IMR-90 (cell line): Measurements from ENCODE around the gene CRYM. TPM values are rescaled to one million over a fixed set of nuclear protein-coding genes. Genes with fewer than 3 reads are reported as not detected.

Experiments used
- ATAC-seq: fragments of 200-7000 bp; cut with Tn5 transposase; 2 replicates; pipeline ENCODE4 v1.9.1; 2020; ENCODE audit warnings: low read depth, mild to moderate bottlenecking, moderate library complexity
- BruUV-seq: library from RNA; stranded (reverse); fragments of 400-500 nt; replicated peaks from 2 replicates; lab custom pipeline; 2021; lab: Mats Ljungman, UMichigan
- CTCF ChIA-PET: fragments of 300-600 bp; formaldehyde crosslinking; extraction: SDS; loops from one replicate; lab custom pipeline; 2021; ENCODE audit warnings: antibody characterized with exemption; lab: Yijun Ruan, JAX
- POLR2A ChIA-PET: fragments of 300-600 bp; sonication (Branson Sonifier 250); formaldehyde crosslinking; loops from one replicate; lab custom pipeline; 2022; ENCODE audit warnings: antibody characterized with exemption; ENCODE audit not compliant: unreplicated experiment; lab: Charles Lee
- DNase-seq: peaks from one replicate; pipeline ENCODE4 v3.0.0; 2013
- H2AFZ ChIP-seq: replicated peaks from 2 replicates; pipeline ENCODE3; 2013; ENCODE audit warnings: low read length, mild to moderate bottlenecking; ENCODE audit not compliant: poor library complexity
- H2AK5ac ChIP-seq: 2 replicates; pipeline ENCODE4 v1.6.1; 2013; ENCODE audit warnings: low read depth, low read length, inconsistent platforms
- H2AK9ac ChIP-seq: replicated peaks from 2 replicates; pipeline ENCODE3; 2013; ENCODE audit warnings: mild to moderate bottlenecking, low read depth, low read length, moderate library complexity; ENCODE audit not compliant: poor library complexity
- H2BK120ac ChIP-seq: 2 replicates; pipeline ENCODE4 v1.6.1; 2013; ENCODE audit warnings: low read depth, low read length, inconsistent platforms
- H2BK15ac ChIP-seq: 3 replicates; pipeline ENCODE4 v1.6.1; 2013; ENCODE audit warnings: low read depth, low read length, inconsistent platforms
- H2BK20ac ChIP-seq: 2 replicates; pipeline ENCODE4 v1.6.1; 2013; ENCODE audit warnings: low read depth, mild to moderate bottlenecking, inconsistent platforms, low read length, moderate library complexity
- H2BK5ac ChIP-seq: 2 replicates; pipeline ENCODE4 v1.6.1; 2013; ENCODE audit warnings: mild to moderate bottlenecking, low read depth, low read length, inconsistent platforms; ENCODE audit not compliant: poor library complexity, severe bottlenecking
- H3K14ac ChIP-seq: replicated peaks from 2 replicates; pipeline ENCODE4 v1.6.1; 2013; ENCODE audit warnings: low read depth, low read length, inconsistent platforms
- H3K18ac ChIP-seq: 2 replicates; pipeline ENCODE4 v1.6.1; 2013; ENCODE audit warnings: low read depth, low read length, control low read depth
- H3K23ac ChIP-seq: 2 replicates; pipeline ENCODE4 v1.6.1; 2013; ENCODE audit warnings: low read depth, low read length, inconsistent platforms
- H3K27ac ChIP-seq: 2 replicates; pipeline ENCODE4 v1.5.1; 2013; ENCODE audit warnings: mild to moderate bottlenecking, control low read depth, low read length; ENCODE audit not compliant: insufficient read depth
- H3K27me3 ChIP-seq: 2 replicates; pipeline ENCODE4 v1.6.1; 2013; ENCODE audit warnings: low read length; ENCODE audit not compliant: control insufficient read depth, insufficient read depth
- H3K36me3 ChIP-seq: 2 replicates; pipeline ENCODE4 v1.6.1; 2013; ENCODE audit warnings: low read length, mixed read lengths; ENCODE audit not compliant: control insufficient read depth, insufficient read depth
- H3K4ac ChIP-seq: 2 replicates; pipeline ENCODE4 v1.6.1; 2013; ENCODE audit warnings: low read depth, low read length, inconsistent platforms
- H3K4me1 ChIP-seq: 2 replicates; pipeline ENCODE4 v1.6.1; 2013; ENCODE audit warnings: low read length, mixed read lengths; ENCODE audit not compliant: control insufficient read depth, insufficient read depth
- H3K4me2 ChIP-seq: 2 replicates; pipeline ENCODE4 v1.6.1; 2013; ENCODE audit warnings: low read depth, mild to moderate bottlenecking, control low read depth, low read length, moderate library complexity
- H3K4me3 ChIP-seq: 2 replicates; pipeline ENCODE4 v1.5.1; 2013; ENCODE audit warnings: low read depth, mild to moderate bottlenecking, control low read depth, low read length, moderate library complexity; ENCODE audit not compliant: insufficient read depth
- H3K56ac ChIP-seq: 2 replicates; pipeline ENCODE4 v1.6.1; 2013; ENCODE audit warnings: low read length, inconsistent platforms; ENCODE audit not compliant: insufficient read depth; ENCODE audit errors: extremely low read depth
- H3K79me1 ChIP-seq, 2 experiments: 2 replicates each; pipeline ENCODE4 v1.6.1; 2013; ENCODE audit warnings: low read length in 2 of 2, inconsistent platforms in 1 of 2, low read depth in 1 of 2
- H3K9ac ChIP-seq: 2 replicates; pipeline ENCODE4 v1.6.1; 2013; ENCODE audit warnings: low read depth, low read length, control low read depth
- H3K9me1 ChIP-seq: 2 replicates; pipeline ENCODE4 v1.6.1; 2013; ENCODE audit warnings: low read length, inconsistent platforms; ENCODE audit not compliant: insufficient read depth
- H3K9me3 ChIP-seq: 2 replicates; pipeline ENCODE4 v1.6.1; 2013; ENCODE audit warnings: low read length; ENCODE audit not compliant: control insufficient read depth, insufficient read depth
- H4K20me1 ChIP-seq: 2 replicates; pipeline ENCODE4 v1.6.1; 2013; ENCODE audit warnings: low read length, inconsistent platforms; ENCODE audit not compliant: insufficient read depth
- H4K5ac ChIP-seq: 2 replicates; pipeline ENCODE4 v1.6.1; 2013; ENCODE audit warnings: mild to moderate bottlenecking, low read depth, low read length, control low read depth
- H4K8ac ChIP-seq, 2 experiments: 2 replicates each; pipeline ENCODE4 v1.6.1; 2013; ENCODE audit warnings: low read depth in 2 of 2, low read length in 2 of 2, control low read depth in 1 of 2, inconsistent platforms in 1 of 2
- H4K91ac ChIP-seq: 2 replicates; pipeline ENCODE4 v1.6.1; 2013; ENCODE audit warnings: low read depth, low read length, inconsistent platforms; ENCODE audit not compliant: insufficient read depth
- CEBPB ChIP-seq: IDR thresholded peaks from 2 replicates; pipeline ENCODE4 v1.6.1; 2012; ENCODE audit warnings: low read depth, low read length, improper control_type of control experiment
- CHD1 ChIP-seq: IDR thresholded peaks from 2 replicates; pipeline ENCODE4 v1.6.1; 2012; ENCODE audit warnings: low read depth, low read length, improper control_type of control experiment
- MAFK ChIP-seq: IDR thresholded peaks from 2 replicates; pipeline ENCODE4 v1.6.1; 2012; ENCODE audit warnings: low read depth, low read length, improper control_type of control experiment
- MAZ ChIP-seq: IDR thresholded peaks from 2 replicates; pipeline ENCODE4 v1.6.1; 2012; ENCODE audit warnings: low read depth, mild to moderate bottlenecking, low read length, improper control_type of control experiment, moderate library complexity, borderline replicate concordance
- MXI1 ChIP-seq: IDR thresholded peaks from 2 replicates; pipeline ENCODE4 v1.6.1; 2012; ENCODE audit warnings: low read depth, mild to moderate bottlenecking, low read length, moderate library complexity, borderline replicate concordance
- NFE2L2 ChIP-seq: fragments of 150-350 bp; IDR thresholded peaks from 2 replicates; pipeline ENCODE4 v1.6.1; 2016; ENCODE audit warnings: low read depth, mild to moderate bottlenecking, low read length
- POLR2A ChIP-seq: IDR thresholded peaks from 2 replicates; pipeline ENCODE4 v1.6.1; 2012; ENCODE audit warnings: mild to moderate bottlenecking, low read depth, low read length
- RCOR1 ChIP-seq: IDR thresholded peaks from 2 replicates; pipeline ENCODE4 v1.6.1; 2012; ENCODE audit warnings: mild to moderate bottlenecking, low read length, improper control_type of control experiment; ENCODE audit not compliant: insufficient replicate concordance
- RFX5 ChIP-seq: IDR thresholded peaks from 2 replicates; pipeline ENCODE4 v1.8.0; 2012; ENCODE audit warnings: low read depth, mild to moderate bottlenecking, low read length, moderate library complexity
- WGBS, 2 experiments: methylation state at CpG; one replicate each; pipeline versions ENCODE4 v1.1.5 to v1.1.7; 2013; ENCODE audit warnings: missing lambda C conversion rate in 2 of 2; ENCODE audit not compliant: insufficient read length in 1 of 2; ENCODE audit errors: extremely low coverage in 2 of 2; 5-methylcytosine and 5-hydroxymethylcytosine counted together
- dilution Hi-C: fragments of 300-500 bp; cut with HindIII; formaldehyde crosslinking; loops from one replicate; pipeline ENCODE4 v1.14.3; 2018; ENCODE audit warnings: low sequenced_read_pairs; ENCODE audit not compliant: unreplicated experiment
- in situ Hi-C: fragments of 300-500 bp; cut with MboI; formaldehyde crosslinking; loops from 3 replicates; pipeline ENCODE4 v1.14.3; 2019; ENCODE audit warnings: low sequenced_read_pairs, inconsistent platforms, mixed read lengths
- intact Hi-C: fragments of 100-400 bp; cut with micrococcal nuclease; formaldehyde crosslinking; loops from 2 replicates; pipeline ENCODE4 v1.10.0; 2022
- polyA plus RNA-seq, 3 experiments: library from polyadenylated mRNA; depleted of rRNA; stranded (reverse); fragments of >200 nt; gene quantifications; 2 replicates each; pipeline ENCODE4 v1.2.3, GENCODE V29; 2012; ENCODE audit warnings: low replicate concordance in 1 of 3
- total RNA-seq: library from RNA; depleted of rRNA; stranded (reverse); fragments of >200 nt; gene quantifications from 2 replicates; pipeline ENCODE4 v1.2.3, GENCODE V29; 2012
- TF ChIP-seq, protein P1 (sequence below): conservative IDR thresholded peaks from 2 replicates; pipeline ENCODE4 v1.5.1; 2012; ENCODE audit warnings: mild to moderate bottlenecking, low read depth, low read length, improper control_type of control experiment
- TF ChIP-seq, protein P2 (sequence below): fragments of 150-350 bp; IDR thresholded peaks from 2 replicates; pipeline ENCODE4 v1.6.1; 2017; ENCODE audit warnings: mild to moderate bottlenecking, antibody characterized with exemption, low read length, low read depth
- TF ChIP-seq, protein P3 (sequence below): fragments of 150-350 bp; IDR thresholded peaks from 2 replicates; pipeline ENCODE4 v1.6.1; 2016; ENCODE audit warnings: low read depth, mild to moderate bottlenecking, low read length, moderate library complexity, borderline replicate concordance

The CRYM gene
- total and polyA plus RNA-seq, 2 of the 4 experiments (the other 2 are of a cell fraction): not detected

DNA sequence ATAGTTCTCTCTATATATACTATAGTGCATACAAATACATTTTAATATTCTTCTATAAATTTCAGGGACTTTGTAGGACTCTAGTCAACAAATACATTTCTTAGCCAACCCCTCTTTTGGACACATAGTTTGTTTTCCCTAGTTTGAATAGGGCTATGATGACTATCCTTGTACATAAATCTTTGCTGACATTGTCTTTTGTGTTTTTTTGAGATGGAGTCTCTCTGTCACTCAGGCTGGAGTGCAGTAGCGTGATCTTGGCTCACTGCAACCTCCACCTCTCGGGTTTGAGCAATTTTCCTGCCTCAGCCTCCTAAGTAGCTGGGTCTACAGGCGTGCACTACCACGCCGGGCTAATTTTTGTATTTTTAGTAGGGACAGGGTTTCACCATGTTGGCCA, 41.3 kb downstream of the CRYM start:
- no peaks in the 10 kb centered on the region for H4K20me1 ChIP-seq
- no peak for ATAC-seq
- H3K4ac ChIP-seq: no peak overlapping the region
- H3K18ac ChIP-seq: no peak overlapping the region
- in situ Hi-C loops (no loop called here), dilution Hi-C loops (no loop called here), intact Hi-C loops (no loop called here)
- DNase-seq: no peak
- no peak overlapping the region for H3K4me2 ChIP-seq
- ChIA-PET CTCF (no interaction called here), POLR2A (no interaction called here)
- no peak overlapping the region for H2BK5ac ChIP-seq
- no peaks in the 10 kb centered on the region for H3K9me1 ChIP-seq
- no CpG with 5 or more reads among the region's 5 CpGs for WGBS, 2 experiments
- H2AK9ac ChIP-seq: no peak overlapping the region
- no peak overlapping the region for H3K9ac ChIP-seq
- H3K27me3 ChIP-seq: peaks cover 8% of the 10 kb centered on the region
- no peak overlapping the region for H3K14ac ChIP-seq
- BruUV-seq: no TSS peak
- no peak overlapping the region for H2BK120ac ChIP-seq
- no peak overlapping the region for H2AK5ac ChIP-seq
- H3K4me1 ChIP-seq: no peaks in the 10 kb centered on the region
- no peak overlapping the region for H3K27ac ChIP-seq
- H3K4me3 ChIP-seq: no peak overlapping the region
- H3K9me3 ChIP-seq: no peaks in the 10 kb centered on the region
- H2BK20ac ChIP-seq: no peak overlapping the region
- H3K23ac ChIP-seq: no peak overlapping the region
- TF ChIP-seq MAFK (no peak), MXI1 (no peak), CEBPB (no peak), RCOR1 (no peak), MAZ (no peak), NFE2L2 (no peak), CHD1 (no peak), POLR2A (no peak), RFX5 (no peak)
- TF ChIP-seq, protein P1, sequence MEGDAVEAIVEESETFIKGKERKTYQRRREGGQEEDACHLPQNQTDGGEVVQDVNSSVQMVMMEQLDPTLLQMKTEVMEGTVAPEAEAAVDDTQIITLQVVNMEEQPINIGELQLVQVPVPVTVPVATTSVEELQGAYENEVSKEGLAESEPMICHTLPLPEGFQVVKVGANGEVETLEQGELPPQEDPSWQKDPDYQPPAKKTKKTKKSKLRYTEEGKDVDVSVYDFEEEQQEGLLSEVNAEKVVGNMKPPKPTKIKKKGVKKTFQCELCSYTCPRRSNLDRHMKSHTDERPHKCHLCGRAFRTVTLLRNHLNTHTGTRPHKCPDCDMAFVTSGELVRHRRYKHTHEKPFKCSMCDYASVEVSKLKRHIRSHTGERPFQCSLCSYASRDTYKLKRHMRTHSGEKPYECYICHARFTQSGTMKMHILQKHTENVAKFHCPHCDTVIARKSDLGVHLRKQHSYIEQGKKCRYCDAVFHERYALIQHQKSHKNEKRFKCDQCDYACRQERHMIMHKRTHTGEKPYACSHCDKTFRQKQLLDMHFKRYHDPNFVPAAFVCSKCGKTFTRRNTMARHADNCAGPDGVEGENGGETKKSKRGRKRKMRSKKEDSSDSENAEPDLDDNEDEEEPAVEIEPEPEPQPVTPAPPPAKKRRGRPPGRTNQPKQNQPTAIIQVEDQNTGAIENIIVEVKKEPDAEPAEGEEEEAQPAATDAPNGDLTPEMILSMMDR: no peak
- TF ChIP-seq, protein P2, sequence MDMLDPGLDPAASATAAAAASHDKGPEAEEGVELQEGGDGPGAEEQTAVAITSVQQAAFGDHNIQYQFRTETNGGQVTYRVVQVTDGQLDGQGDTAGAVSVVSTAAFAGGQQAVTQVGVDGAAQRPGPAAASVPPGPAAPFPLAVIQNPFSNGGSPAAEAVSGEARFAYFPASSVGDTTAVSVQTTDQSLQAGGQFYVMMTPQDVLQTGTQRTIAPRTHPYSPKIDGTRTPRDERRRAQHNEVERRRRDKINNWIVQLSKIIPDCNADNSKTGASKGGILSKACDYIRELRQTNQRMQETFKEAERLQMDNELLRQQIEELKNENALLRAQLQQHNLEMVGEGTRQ: no peak
- TF ChIP-seq, protein P3, sequence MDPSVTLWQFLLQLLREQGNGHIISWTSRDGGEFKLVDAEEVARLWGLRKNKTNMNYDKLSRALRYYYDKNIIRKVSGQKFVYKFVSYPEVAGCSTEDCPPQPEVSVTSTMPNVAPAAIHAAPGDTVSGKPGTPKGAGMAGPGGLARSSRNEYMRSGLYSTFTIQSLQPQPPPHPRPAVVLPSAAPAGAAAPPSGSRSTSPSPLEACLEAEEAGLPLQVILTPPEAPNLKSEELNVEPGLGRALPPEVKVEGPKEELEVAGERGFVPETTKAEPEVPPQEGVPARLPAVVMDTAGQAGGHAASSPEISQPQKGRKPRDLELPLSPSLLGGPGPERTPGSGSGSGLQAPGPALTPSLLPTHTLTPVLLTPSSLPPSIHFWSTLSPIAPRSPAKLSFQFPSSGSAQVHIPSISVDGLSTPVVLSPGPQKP: no peak
- H4K8ac ChIP-seq: no peak overlapping the region
- H4K91ac ChIP-seq: no peak overlapping the region
- no peak overlapping the region for H2BK15ac ChIP-seq
- H3K56ac ChIP-seq: no peak overlapping the region
- no peak overlapping the region for H2AFZ ChIP-seq
- H3K36me3 ChIP-seq: no peaks in the 10 kb centered on the region
- no peaks in the 10 kb centered on the region for H3K79me1 ChIP-seq
- H4K5ac ChIP-seq: no peak overlapping the region
